ENCODE results near the gene TMEM117.

DNA sequence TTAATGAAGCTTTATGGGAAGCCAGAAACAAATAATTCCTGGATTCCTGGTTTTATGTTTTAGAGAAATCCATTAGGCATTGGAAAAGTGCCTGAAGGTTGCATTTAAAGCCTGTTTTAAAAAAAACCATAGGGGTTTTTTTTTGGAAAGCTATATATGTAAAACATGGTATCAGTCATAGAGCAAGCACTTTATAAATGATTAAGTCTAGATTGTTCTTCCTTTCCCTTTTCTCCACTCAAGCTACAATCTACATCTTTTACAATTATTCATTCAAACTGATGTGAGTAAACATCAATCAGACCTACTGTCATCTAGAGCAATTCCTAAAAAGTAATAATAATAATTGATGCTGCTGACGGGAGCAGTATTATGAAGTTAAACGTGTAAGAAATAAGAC lies 500.7 kb downstream of the TMEM117 start:
- TF ChIP-seq EZH2 (IDR thresholded peaks at IDR 0.05; ENCODE audit: borderline replicate concordance, insufficient read depth, low read depth, low read length, poor library complexity, severe bottlenecking): no peak
- no peak for TF ChIP-seq CTCF (IDR thresholded peaks at IDR 0.05)

Measured in B cell (primary cell).